Hindlimb muscle (tissue), 1 donor: ENCODE results near the gene ZNF527. TPM values are rescaled to one million over a fixed set of nuclear protein-coding genes. Genes with fewer than 3 reads are reported as not detected.
"Not testable (repeated sequence)": the region's sequence is repeated elsewhere in the genome, so short reads cannot be mapped to it uniquely, and the experiment has no call there.

Source experiments
- DNase-seq: peaks from one replicate; pipeline ENCODE4 v3.0.0-alpha.2; 2013
- polyA plus RNA-seq: library from polyadenylated mRNA; unstranded; fragments of 120-200 nt; gene quantifications from one replicate; pipeline ENCODE4 v1.2.1, GENCODE V29; 2013; ENCODE audit not compliant: insufficient read length

The ZNF527 gene
- polyA plus RNA-seq, result 5.8 TPM

- peak; percentile 97 for DNase-seq
Observed at GRCh38 chr19:37370880-37371661, at the start of gene ZNF527. Gene ZNF527, plus strand, starts transcription at chr19:37371099. Its CDS starts 3,100 bp downstream, at chr19:37374199.

- DNase-seq, result no peak
Observed at GRCh38 chr19:37329686-37330085, 41.2 kb upstream of the ZNF527 start.

GRCh38 chr19:37332839-37333238, 38.1 kb upstream of the ZNF527 start:
- no peak for DNase-seq

GRCh38 chr19:37333457-37333856, 37.4 kb upstream of the ZNF527 start:
- DNase-seq, result no peak

GRCh38 chr19:37334179-37335071, 36.5 kb upstream of the ZNF527 start:
- DNase-seq, result peak; percentile 94

- no peak for DNase-seq
Observed at GRCh38 chr19:37342753-37343152, 28.1 kb upstream of the ZNF527 start.

GRCh38 chr19:37346091-37346490, 24.8 kb upstream of the ZNF527 start:
- no peak for DNase-seq

GRCh38 chr19:37348060-37348459, 22.8 kb upstream of the ZNF527 start:
- DNase-seq, result no peak

- no peak for DNase-seq
Observed at GRCh38 chr19:37353968-37354367, 16.9 kb upstream of the ZNF527 start.

GRCh38 chr19:37355901-37356300, 15.0 kb upstream of the ZNF527 start:
- no peak for DNase-seq

- no peak for DNase-seq
Observed at GRCh38 chr19:37361994-37362393, 8.9 kb upstream of the ZNF527 start.

GRCh38 chr19:37362733-37363132, 8.2 kb upstream of the ZNF527 start:
- no peak for DNase-seq

- not testable (repeated sequence) for DNase-seq
Observed at GRCh38 chr19:37370386-37370879, 466 bp upstream of the ZNF527 start.

- DNase-seq, result no peak
Observed at GRCh38 chr19:37389234-37389633, 18.3 kb downstream of the ZNF527 start.

GRCh38 chr19:37391399-37391798, 20.5 kb downstream of the ZNF527 start:
- not testable (repeated sequence) for DNase-seq

- DNase-seq, result no peak
Observed at GRCh38 chr19:37401078-37401477, 30.2 kb downstream of the ZNF527 start.

GRCh38 chr19:37403403-37403802, 32.5 kb downstream of the ZNF527 start:
- DNase-seq, result no peak

GRCh38 chr19:37406140-37406846, 35.4 kb downstream of the ZNF527 start:
- not testable (repeated sequence) for DNase-seq

- DNase-seq, result no peak
Observed at GRCh38 chr19:37412700-37413099, 41.8 kb downstream of the ZNF527 start.

- DNase-seq, result no peak
Observed at GRCh38 chr19:37413313-37414084, 42.6 kb downstream of the ZNF527 start.
